IPS DF 4.7 (cell line): ENCODE results near the gene NFE2L2.
"Not testable (repeated sequence)": the region's sequence is repeated elsewhere in the genome, so short reads cannot be mapped to it uniquely, and the experiment has no call there.

Experiments
- DNase-seq: peaks from one replicate; pipeline ENCODE4 v3.0.0-alpha.2; 2013; ENCODE audit warnings: low spot score; ENCODE audit errors: extremely low read depth

NFE2L2 gene

GRCh38 chr2:177200419-177200818 lies 64.1 kb downstream of the NFE2L2 start:
- DNase-seq, result not testable (repeated sequence)

- no peak for DNase-seq
Measured at GRCh38 chr2:177195194-177195593, 69.3 kb downstream of the NFE2L2 start.

- no peak for DNase-seq
Measured at GRCh38 chr2:177193240-177193639, 71.3 kb downstream of the NFE2L2 start.

GRCh38 chr2:177192788-177193187 lies 71.7 kb downstream of the NFE2L2 start:
- DNase-seq, result no peak

- no peak for DNase-seq
Measured at GRCh38 chr2:177190941-177191340, 73.6 kb downstream of the NFE2L2 start.

GRCh38 chr2:177188482-177189469 lies 75.8 kb downstream of the NFE2L2 start:
- no peak for DNase-seq

GRCh38 chr2:177187631-177188312 lies 76.8 kb downstream of the NFE2L2 start:
- DNase-seq, result no peak

GRCh38 chr2:177186038-177186437 lies 78.5 kb downstream of the NFE2L2 start:
- DNase-seq, result not testable (repeated sequence)

- no peak for DNase-seq
Measured at GRCh38 chr2:177184606-177185005, 79.9 kb downstream of the NFE2L2 start.

GRCh38 chr2:177183860-177184259 lies 80.7 kb downstream of the NFE2L2 start:
- no peak for DNase-seq
